Thoracic aorta (tissue), 2 donors: ENCODE data around the gene MYOD1. TPM values are rescaled to one million over a fixed set of nuclear protein-coding genes. Genes with fewer than 3 reads are reported as not detected.

Experiments used
- ATAC-seq: fragments of 150-250 bp; one replicate; pipeline ENCODE4 v1.8.0; 2017; ENCODE audit warnings: low read depth; ENCODE audit not compliant: insufficient number of reproducible peaks, low FRiP score
- DNase-seq: peaks from one replicate; pipeline ENCODE4 v3.0.0-alpha.2; 2020; ENCODE audit warnings: low spot score
- H3K27ac ChIP-seq, 2 donors: fragments of 200-600 bp; sonication (generic); 1 replicate in 1 of 2; 2 replicates in 1 of 2; pipeline ENCODE4 v1.5.1; 2016; ENCODE audit warnings: mild to moderate bottlenecking in 2 of 2, moderate library complexity in 2 of 2
- H3K27me3 ChIP-seq: fragments of 200-600 bp; sonication (generic); replicated peaks from 2 replicates; pipeline ENCODE4 v1.6.0; 2016; ENCODE audit warnings: mild to moderate bottlenecking; ENCODE audit not compliant: insufficient read depth
- H3K36me3 ChIP-seq: fragments of 200-600 bp; sonication (generic); one replicate; pipeline ENCODE4 v1.5.1; 2016
- H3K4me1 ChIP-seq, 2 donors: fragments of 200-600 bp; sonication (generic); 1 replicate in 1 of 2; 2 replicates in 1 of 2; pipeline versions ENCODE4 v1.5.1 to v1.6.0; 2016; ENCODE audit warnings: low read depth in 2 of 2, mild to moderate bottlenecking in 1 of 2; ENCODE audit not compliant: control insufficient read depth in 1 of 2
- H3K4me3 ChIP-seq: fragments of 200-600 bp; sonication (generic); 2 replicates; pipeline ENCODE4 v1.5.1; 2016; ENCODE audit warnings: mild to moderate bottlenecking
- H3K9me3 ChIP-seq: fragments of 200-600 bp; sonication (generic); 2 replicates; pipeline ENCODE4 v1.5.1; 2016
- CTCF ChIP-seq: fragments of 200-600 bp; sonication (generic); IDR thresholded peaks from one replicate; pipeline ENCODE4 v1.5.1; 2019; ENCODE audit warnings: antibody characterized with exemption
- total RNA-seq, 2 donors: library from RNA; depleted of rRNA; stranded (reverse); fragments of >200 nt; gene quantifications; one replicate each; pipeline versions ENCODE4 v1.1.0 to v1.2.3, GENCODE V29; 2016

The MYOD1 gene
- total RNA-seq, 2 donors from 2014 or later, result not detected

GRCh38 chr11:17684550-17684949 lies 34.8 kb upstream of the MYOD1 start:
- ATAC-seq (no peak), DNase-seq (no peak)
- H3K27me3 ChIP-seq, result no peaks in the 10 kb centered on the region
- no peaks in the 10 kb centered on the region for H3K4me1 ChIP-seq
- no peaks in the 10 kb centered on the region for H3K9me3 ChIP-seq
- H3K27ac ChIP-seq, result no peak overlapping the region
- no peaks in the 10 kb centered on the region for H3K36me3 ChIP-seq
- no peak for TF ChIP-seq CTCF
- H3K4me3 ChIP-seq, result no peak overlapping the region

GRCh38 chr11:17686231-17686980 lies 33.0 kb upstream of the MYOD1 start:
- no peak for DNase-seq
- no peaks in the 10 kb centered on the region for H3K36me3 ChIP-seq

GRCh38 chr11:17687946-17688670 lies 31.3 kb upstream of the MYOD1 start:
- no peak overlapping the region for H3K27ac ChIP-seq
- ATAC-seq (no peak), DNase-seq (no peak)
- no peaks in the 10 kb centered on the region for H3K9me3 ChIP-seq
- TF ChIP-seq CTCF, result no peak
- no peaks in the 10 kb centered on the region for H3K27me3 ChIP-seq
- no peaks in the 10 kb centered on the region for H3K36me3 ChIP-seq
- H3K4me3 ChIP-seq, result no peak overlapping the region
- H3K4me1 ChIP-seq, result no peaks in the 10 kb centered on the region

More at GRCh38 chr11:17686231-17686980, 33.0 kb upstream of the MYOD1 start:
- H3K27ac ChIP-seq, result no peak overlapping the region
- TF ChIP-seq CTCF, result no peak
- no peaks in the 10 kb centered on the region for H3K4me1 ChIP-seq
- ATAC-seq, result no peak
- no peaks in the 10 kb centered on the region for H3K27me3 ChIP-seq
- H3K9me3 ChIP-seq, result no peaks in the 10 kb centered on the region
- H3K4me3 ChIP-seq, result no peak overlapping the region

- no peak for ATAC-seq
- DNase-seq, result no peak
- no peaks in the 10 kb centered on the region for H3K27me3 ChIP-seq
Measured at GRCh38 chr11:17691550-17691949, 27.8 kb upstream of the MYOD1 start.

More at GRCh38 chr11:17691550-17691949, 27.8 kb upstream of the MYOD1 start:
- Histone ChIP-seq H3K4me1 (no peaks in the 10 kb centered on the region), H3K9me3 (no peaks in the 10 kb centered on the region), H3K36me3 (no peaks in the 10 kb centered on the region), H3K27ac (no peak overlapping the region), H3K4me3 (no peak overlapping the region)
- no peak for TF ChIP-seq CTCF
